ENCODE results near the gene ZNF609. TPM values are rescaled to one million over a fixed set of nuclear protein-coding genes. Genes with fewer than 3 reads are reported as not detected.
"Not testable (repeated sequence)": the region's sequence is repeated elsewhere in the genome, so short reads cannot be mapped to it uniquely, and the experiment has no call there.

The ZNF609 gene
- total RNA-seq, 1 donor from 2014 or later: 22.4 TPM

GRCh38 chr15:64459066-64459781, 1.2 kb upstream of the ZNF609 start:
- DNase-seq: no peak

- peak; percentile 80 for DNase-seq
These were observed 644 bp downstream of the ZNF609 start for GRCh38 chr15:64460724-64461720.

GRCh38 chr15:64461721-64462162, 1.4 kb downstream of the ZNF609 start:
- DNase-seq: no peak

- no peak for DNase-seq
These were observed 2.1 kb downstream of the ZNF609 start for GRCh38 chr15:64462492-64462891.

GRCh38 chr15:64464276-64465005, 4.1 kb downstream of the ZNF609 start:
- no peak for DNase-seq

GRCh38 chr15:64466408-64467141, 6.2 kb downstream of the ZNF609 start:
- DNase-seq: no peak

GRCh38 chr15:64472161-64472560, 11.8 kb downstream of the ZNF609 start:
- no peak for DNase-seq

GRCh38 chr15:64474846-64475245, 14.5 kb downstream of the ZNF609 start:
- no peak for DNase-seq

GRCh38 chr15:64476550-64476949, 16.2 kb downstream of the ZNF609 start:
- DNase-seq: no peak

- DNase-seq: no peak
These were observed 18.5 kb downstream of the ZNF609 start for GRCh38 chr15:64478863-64479262.

- DNase-seq: no peak
These were observed 20.5 kb downstream of the ZNF609 start for GRCh38 chr15:64480891-64481290.

- no peak for DNase-seq
These were observed 23.4 kb downstream of the ZNF609 start for GRCh38 chr15:64483749-64484148.

GRCh38 chr15:64485796-64486195, 25.4 kb downstream of the ZNF609 start:
- DNase-seq: no peak

GRCh38 chr15:64490598-64491259, 30.4 kb downstream of the ZNF609 start:
- DNase-seq: no peak

GRCh38 chr15:64493641-64494040, 33.3 kb downstream of the ZNF609 start:
- DNase-seq: no peak

- DNase-seq: not testable (repeated sequence)
These were observed 35.6 kb downstream of the ZNF609 start for GRCh38 chr15:64495968-64496367.

- no peak for DNase-seq
These were observed 40.5 kb downstream of the ZNF609 start for GRCh38 chr15:64500695-64501395.

- DNase-seq: no peak
These were observed 41.0 kb downstream of the ZNF609 start for GRCh38 chr15:64501396-64501715.

GRCh38 chr15:64502151-64502550, 41.8 kb downstream of the ZNF609 start:
- no peak for DNase-seq

GRCh38 chr15:64502551-64502950, 42.2 kb downstream of the ZNF609 start:
- no peak for DNase-seq

GRCh38 chr15:64503197-64503596, 42.8 kb downstream of the ZNF609 start:
- DNase-seq: no peak
